Frontal cortex (tissue), 4 donors: ENCODE results near the gene ZCCHC24. TPM values are rescaled to one million over a fixed set of nuclear protein-coding genes. Genes with fewer than 3 reads are reported as not detected.
"Not testable (repeated sequence)": the region's sequence is repeated elsewhere in the genome, so short reads cannot be mapped to it uniquely, and the experiment has no call there.

Experiments used
- DNase-seq, 2 donors: peaks; one replicate each; pipeline ENCODE4 v3.0.0; 2012; ENCODE audit warnings: low spot score in 2 of 2
- FAIRE-seq: peaks from 2 replicates; lab custom pipeline; 2012; peaks lifted over from hg19 to GRCh38; lab: Jason Lieb, UNC
- total RNA-seq: library from RNA; depleted of rRNA; stranded (reverse); fragments of >200 nt; gene quantifications from one replicate; pipeline ENCODE4 v1.2.3, GENCODE V29; 2014
- donor health status: control.
- donor health status: control.
- donor health status: control.

Gene ZCCHC24
- total RNA-seq, 1 donor from 2014 or later = 4.1 TPM

DNA sequence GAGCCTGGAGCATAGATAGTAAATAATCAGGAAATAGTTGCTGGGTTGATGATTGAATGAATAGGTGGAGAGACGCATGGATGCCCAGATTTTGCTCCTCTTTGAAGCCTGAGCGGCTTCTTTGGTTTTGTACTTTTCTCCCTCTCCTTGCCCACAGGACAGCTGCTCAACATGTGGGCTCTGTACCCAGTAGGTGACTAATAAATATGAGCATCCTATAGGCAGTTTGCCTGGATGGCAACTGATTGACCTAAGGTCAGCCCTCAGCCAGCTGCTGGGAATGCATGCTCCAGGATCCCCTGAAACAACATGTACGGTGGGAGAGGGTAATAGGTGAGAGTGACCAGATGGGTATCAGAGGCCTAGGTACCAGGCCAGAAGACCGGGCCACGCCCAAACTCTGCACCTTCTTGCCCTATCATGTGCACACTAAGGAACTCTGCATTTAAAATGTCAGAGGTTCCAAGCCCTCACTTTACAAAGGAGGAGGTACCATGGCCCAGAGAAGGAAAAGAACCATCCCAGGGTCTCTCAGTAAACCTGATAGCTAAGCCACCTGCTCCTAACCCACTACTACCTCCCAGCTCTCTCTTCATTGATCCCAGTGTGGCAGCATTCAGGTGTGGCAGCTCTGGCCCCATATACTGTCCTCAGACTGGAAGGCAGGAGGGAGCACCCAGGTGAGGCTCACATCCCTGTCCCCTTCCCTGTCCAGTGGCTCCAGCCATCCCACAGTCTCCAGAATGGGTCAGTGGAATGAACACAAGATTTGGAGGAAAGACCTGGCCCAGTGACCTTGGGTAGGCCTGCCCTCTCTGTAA, 2.7 kb upstream of the ZCCHC24 start:
- FAIRE-seq (no peak), DNase-seq (no peak)

DNA sequence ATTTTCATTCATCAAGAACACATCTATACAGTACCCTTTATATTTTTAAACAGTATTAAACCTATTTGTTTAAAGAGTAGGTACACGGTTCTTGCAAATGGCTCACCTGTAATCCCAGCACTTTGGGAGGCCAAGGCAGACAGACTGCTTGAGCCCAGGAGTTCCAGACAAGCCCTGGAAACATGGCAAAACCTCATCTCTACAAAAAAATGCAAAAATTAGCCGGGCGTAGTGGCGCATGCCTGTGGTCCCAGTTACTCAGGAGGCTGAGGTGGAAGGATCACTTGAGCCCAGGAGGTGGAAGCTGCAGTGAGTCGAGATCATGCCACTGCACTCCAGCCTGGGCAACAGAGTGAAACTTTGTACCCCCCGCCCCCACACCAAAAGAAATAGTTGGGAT, 1.8 kb upstream of the ZCCHC24 start:
- DNase-seq, FAIRE-seq: not testable (repeated sequence)

DNA sequence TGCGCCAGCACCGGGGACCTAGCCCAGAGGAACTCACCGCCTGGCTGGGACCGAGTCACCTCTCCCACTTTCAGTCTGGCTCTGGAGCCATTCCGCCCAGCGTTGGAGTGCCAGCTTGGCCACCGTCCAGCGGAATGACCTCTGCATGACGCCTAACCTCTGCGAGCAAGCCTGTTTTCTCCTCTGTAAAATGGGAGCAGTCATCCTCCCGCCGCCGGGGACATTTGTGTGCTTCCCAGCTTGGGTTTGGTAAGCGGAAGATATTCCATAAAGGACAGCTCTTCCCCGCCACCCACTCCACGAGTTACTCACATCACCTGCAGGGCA, 1.3 kb upstream of the ZCCHC24 start:
- FAIRE-seq (no peak), DNase-seq (no peak)

DNA sequence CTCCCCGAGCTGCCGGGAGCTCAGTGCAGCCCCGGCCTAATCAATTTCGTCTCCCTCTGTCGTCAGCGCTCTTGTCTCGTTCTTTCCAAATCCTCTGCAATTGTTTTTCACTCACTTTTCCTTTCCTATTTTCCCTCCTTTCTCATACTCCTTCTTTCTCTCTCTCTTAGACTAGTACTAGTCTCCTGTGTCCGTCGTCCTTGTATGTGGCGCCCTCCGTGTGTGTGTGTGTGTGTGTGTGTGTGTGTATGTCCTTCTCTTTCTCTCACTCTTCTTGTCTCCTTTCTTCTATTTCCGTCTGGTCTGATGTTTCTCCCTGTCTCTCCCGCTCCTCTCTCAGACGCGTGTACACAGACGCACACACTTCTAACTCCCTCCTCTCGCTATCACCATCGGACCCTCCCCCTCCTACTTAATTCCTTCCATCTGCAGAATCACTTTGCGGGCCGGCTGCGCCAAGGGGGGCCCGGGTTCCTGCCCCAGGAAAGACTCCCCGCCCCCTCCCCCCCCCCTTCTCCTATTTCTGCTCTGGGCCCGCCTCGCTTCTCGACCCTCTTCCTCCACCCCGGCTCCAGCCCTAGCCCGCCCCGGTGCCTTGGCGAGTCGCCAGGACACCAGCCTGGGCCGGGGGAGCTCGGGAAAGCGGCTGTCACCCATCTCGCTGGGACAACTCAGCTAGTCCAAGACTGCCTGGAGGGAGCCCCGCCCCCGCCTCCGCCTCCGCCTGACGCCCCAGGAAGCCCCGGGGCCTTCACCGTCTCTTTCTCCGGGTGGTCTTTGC, 743 bp upstream of the ZCCHC24 start:
- FAIRE-seq (no peak), DNase-seq (no peak)

DNA sequence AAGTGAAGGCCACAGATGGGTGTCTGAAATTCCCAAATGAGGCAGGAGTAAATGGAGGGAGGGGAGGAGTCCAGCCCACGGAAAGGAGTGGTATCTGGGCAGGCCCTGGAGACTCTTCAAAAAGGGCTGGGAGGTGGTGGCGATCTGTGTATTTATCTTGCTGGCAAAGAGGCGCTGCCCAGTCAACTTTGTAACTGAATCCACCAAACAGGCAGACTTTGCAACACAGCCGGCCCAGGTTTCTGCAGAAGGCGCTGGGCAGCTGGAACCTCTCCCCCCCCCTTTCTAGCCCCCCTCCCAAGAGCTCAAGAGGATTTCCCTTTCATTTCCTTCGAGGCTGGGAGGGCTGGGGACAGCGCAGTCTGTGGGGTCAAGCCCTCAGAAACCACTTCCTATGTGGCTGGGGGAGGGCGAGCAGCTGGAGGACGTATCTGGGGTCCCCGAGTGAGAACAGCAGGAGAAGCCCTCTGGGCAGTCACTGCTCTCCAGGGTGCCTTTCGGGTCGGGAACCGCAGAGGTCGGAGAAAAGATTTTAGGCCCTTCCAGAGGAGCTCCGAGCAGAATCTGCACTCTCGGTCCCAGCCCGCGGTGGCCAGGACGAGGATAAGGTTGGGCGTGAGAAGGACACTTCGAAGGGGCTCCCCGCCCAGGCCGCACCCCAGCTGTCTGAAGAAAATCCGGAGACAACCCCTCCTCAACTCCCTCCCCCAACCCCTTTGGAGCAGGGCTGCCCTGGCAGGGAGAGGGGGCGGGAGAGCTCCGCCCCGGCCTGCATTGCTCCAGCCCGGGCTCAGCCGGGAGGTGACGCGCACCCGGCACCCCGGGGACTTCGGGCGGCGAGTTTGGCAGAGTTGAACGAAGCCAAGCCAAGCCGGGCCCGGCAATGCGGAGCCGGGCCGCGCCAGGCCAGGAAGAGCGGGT, 965 bp downstream of the ZCCHC24 start:
- FAIRE-seq (no peak), DNase-seq (peak in 1 of 2 donors; percentile 53)

DNA sequence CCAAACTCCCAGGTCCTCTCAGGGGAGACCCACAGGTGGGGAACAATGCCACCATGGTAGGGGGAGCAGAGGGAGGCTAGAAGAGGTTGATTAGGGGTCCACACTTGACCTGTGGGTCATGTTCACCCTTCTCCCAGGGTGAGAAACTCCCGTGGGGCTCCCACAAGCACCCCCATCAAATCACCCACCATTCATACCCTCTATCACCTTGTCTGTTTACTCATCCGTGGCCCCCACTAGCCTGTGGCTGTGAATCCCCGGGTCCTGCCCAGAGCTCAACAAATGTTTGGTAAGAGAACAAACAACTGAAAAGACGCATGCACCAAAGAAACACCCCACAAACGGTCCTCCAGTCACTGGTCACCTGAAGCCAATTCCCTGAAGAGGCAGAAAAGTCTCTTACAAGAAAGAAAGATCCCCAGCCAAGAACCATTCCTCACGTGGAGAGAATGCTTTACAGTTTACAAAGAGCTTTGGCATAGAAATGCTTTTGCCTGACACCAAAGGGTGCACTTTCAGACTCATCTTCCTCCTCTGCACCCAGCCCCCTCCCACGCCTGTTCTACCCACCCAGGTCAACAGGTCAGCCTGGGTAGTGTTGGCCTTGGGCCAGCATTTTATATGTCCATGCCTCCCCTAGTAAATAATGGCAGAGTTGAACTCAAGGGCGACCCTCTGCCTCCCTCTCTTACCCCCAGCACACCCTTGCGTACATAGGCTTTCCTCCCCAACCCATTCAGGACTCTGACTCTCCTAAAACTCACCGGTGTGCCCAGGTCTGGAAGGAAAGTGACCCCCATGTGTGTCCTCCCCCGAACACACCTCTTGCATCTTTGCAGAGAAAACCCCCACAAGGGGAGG, 1.9 kb downstream of the ZCCHC24 start:
- FAIRE-seq (no peak), DNase-seq (no peak)

DNA sequence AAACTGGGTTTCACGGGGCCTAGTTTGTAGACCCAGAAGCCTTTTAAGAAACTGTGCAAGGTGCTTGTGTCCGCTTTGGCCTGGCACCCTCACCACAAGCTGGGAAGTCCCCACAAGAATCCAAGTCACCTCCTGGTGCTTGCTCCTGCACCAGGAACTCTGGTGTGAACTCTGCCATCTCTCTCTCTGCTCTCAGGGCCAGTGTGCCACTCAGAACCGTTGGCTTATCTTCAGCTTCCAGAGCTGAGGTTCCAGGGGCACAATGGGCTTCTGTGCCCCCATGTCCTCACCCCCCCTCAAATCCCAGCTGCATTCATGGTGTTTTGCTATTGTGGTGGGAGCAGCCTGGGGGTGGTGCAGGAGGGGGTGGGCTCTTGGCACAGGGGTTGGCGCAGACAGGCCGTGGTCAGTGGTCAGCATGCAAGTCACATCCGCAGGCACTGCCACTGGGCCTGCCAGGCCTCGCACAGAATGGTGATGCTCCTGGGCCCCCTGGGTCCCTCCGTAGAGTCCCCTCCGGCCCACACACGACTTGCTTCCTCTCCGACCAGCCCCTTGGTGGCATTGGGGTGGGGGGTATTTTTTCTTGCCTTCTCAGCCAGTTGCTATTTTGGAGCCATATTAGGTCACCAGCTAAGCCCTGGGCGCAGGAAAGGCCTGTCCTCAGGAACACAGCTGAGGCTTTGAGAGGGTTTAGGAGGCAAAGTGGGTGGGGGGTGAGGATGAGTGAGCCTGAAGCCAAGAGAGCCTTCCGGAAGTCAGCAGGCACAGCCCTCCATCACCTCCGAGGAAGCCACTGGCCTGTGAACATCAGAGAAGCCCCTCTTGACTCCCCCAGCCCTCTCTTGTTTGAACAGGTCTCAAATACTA, 3.0 kb downstream of the ZCCHC24 start:
- DNase-seq (peak; percentile 50 to 80), FAIRE-seq (no peak)

DNA sequence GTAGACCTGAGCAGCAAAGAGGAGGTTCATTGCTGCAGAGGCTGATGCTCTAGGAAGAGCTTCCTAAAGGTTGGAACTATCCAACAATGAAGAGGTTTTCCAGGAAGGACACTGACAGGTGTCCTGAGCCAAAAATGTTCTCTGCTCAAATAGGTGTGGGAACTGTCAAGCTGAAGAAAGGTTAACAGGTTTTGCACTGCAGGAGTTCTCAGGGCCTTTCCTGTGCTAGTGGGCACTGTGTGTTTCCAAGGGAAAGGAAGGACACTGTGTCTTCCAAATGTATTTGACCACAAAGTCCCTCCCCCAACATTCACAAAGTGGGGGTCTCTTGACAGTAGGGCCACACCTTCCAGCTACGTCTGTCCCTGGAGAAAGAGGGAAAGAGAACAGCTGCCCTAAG, 4.0 kb downstream of the ZCCHC24 start:
- DNase-seq (no peak), FAIRE-seq (no peak)

DNA sequence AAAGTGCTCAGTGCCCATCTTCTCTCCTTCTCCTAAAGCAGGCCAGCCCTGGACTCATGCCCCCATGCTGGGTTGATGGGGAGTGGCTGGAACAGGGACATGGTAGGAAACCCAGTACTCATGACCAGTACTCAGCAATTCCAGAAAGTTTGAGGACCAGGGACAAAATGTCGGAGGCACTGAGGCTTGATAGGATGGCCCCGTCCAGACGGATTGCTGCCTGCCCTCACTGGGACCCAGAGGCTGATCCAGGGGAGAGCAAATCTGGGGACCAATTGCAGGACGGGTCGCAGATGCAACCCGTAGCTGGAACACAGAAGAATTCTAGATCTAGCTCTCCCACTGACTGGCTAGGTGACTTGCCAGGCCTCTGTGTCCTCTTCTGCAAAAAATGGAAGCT, 5.1 kb downstream of the ZCCHC24 start:
- no peak for DNase-seq
- no peak for FAIRE-seq

DNA sequence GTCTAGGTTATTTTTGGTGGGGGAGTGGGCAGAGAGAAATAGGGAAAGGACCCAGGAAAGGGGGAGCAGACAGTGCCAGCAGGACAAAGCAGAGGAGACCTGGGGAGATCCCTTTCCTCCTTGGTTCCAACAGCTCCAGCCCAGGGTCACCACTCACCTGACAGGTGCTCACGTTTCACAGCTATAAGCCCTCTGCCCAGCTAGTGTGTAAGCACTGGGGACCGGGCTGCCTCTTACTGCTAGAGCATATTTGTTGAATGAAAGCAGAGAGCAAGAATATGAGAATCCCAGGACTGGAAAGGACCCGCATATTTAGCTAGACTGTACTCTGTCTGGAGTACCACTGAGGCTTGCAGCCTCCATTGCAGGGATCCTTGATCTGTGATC, 6.7 kb downstream of the ZCCHC24 start:
- no peak for FAIRE-seq
- no peak for DNase-seq

DNA sequence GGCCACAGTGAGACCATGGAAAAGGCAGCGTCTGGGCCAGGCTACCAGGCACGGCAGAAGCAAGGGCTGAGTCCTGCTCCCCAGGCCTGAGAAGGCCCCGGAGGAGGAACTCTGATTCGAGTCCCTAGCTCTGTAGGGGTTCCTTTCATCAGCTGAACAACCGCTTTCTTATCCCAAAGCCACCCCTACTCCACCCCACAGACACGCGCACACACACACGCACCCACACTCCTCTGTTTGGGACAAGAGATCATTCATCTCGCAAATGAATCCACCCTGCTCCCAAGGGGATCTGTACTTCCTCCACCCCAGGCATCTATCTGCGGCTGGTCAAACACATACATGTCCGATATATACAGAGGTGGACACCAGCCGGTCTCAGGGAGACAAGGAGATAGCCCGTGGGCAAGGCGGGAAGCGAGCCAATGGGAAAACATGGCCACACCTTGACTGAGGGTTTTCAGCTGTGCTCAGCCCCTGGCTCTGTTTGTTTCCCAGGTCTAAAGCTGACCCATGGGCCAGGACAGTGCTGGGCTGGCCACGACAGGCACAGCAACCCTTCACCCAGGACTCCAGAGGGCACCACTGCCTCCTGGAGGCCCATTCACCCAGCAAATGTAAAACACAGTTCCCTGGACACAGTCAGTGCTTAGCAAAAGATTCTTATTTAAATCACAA, 7.3 kb downstream of the ZCCHC24 start:
- DNase-seq (no peak), FAIRE-seq (no peak)

DNA sequence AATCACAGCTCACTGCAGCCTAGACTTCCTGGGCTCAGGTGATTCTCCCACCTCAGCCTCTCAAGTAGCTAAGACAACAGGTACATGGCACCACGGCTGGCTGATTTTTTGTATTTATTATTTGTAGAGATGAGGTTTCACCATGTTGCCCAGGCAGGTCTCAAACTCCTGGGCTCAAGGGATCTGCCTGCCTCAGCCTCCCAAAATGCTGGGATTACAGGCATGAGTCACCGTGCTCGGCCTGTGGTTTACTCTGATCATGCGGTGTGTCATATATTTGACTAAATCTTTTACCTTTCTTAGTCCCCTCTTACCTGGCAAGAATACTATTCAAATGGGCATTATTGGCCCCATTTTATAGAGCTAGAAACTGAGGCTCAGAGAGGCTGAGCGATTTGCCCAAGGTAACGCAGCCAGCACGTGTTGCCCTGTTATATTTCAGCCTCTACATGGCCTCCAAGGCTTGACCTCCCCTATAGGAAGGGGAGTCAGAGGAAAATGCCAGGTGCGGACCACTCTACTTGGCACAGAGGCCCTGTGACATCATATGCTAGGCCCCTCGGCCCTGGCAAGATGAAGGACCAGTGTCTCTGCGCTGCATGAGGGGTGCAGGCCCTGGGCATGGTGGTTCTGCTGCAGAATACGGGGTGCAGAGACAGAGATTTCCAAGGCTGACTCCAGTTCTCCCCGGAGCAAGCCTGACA, 8.2 kb downstream of the ZCCHC24 start:
- FAIRE-seq = no peak
- DNase-seq = no peak

DNA sequence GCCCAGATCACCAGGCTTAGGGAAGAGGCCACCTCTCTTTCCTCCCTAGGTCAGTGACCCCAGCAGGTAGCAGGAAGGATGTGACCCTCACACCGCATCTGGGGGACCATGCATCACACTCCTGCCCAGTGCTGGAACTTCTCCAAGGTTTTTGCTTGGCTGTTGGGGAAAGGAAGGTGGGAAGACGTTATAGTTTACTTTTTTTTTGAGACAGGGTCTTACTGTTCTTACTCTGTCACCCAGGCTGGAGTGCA, 8.6 kb downstream of the ZCCHC24 start:
- FAIRE-seq = no peak
- DNase-seq = no peak

DNA sequence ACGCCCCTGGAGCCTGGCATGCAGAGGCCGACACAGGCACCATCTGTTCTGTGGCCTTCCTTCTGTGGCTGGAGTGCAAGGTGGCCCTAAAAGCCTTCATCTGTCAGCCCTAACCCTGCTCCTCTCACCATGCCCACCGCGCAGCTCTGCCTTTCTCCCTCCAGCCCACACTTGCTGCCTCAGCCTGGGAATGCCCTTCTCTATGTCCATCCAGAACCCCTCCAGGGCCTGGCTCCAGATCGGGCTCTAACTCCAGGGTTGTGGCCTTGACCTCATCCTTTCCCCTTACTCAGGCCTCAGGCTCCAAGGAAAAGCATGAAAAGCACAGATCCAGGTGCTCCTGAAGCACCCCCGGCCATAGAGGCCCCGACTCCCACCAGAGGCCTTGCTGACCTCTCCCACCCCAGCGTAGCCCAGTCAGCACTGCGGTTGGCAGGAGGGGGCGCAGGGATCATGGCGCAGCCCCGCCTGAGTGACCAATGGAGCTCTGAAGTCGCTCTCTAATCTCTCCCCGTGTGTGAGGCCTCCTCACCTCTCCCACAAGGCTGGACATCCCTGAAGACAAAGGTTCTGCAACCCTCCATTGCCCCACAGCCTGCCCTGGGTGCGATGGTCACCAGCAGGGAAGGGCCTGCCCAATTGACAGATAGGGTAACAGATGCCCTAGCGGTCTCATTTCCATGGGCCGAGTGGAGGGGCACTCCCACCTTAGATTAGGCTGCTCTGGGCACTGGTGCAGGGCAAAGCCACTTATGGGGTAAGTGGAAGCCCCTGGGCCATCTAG, 9.2 kb downstream of the ZCCHC24 start:
- FAIRE-seq (no peak), DNase-seq (no peak)

DNA sequence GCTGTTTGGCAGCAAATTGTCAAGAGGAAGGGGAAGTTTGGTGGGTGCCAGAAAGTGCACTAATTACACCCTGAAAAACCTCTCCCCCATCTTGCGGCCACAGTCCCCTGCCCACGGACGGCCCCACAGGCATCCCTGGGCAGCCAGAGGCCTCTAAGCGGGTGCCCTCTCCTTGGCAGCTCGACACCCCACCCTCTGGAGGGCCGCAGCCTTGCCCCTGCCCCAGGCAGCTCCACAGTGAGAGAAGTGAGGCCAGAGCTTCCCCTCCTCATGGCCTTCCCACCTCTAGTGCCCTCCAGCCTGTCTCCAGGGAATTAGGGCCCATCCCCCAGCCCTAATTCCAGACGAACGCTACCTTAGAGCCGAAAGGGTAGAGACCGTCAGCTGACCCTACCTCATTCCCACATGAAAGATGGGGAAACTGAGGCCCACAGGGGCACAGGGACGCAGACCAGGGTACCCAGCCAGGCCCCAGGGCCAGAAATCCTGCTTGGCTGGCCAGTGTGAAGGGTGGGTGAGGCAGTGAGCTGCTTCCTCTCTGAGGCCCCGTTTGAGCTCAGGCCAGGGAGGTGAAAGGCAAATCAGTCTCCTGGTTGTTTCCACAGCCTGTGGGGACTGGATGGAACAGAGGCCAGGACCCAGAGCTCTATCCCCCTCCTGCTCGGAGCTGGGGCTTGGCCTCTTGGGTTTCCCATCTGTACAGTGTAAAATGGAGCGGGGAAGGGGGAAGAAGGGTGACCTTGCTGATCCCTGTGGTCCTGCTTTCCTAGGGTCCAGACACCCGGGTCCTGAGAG, 10.0 kb downstream of the ZCCHC24 start:
- FAIRE-seq = no peak

DNA sequence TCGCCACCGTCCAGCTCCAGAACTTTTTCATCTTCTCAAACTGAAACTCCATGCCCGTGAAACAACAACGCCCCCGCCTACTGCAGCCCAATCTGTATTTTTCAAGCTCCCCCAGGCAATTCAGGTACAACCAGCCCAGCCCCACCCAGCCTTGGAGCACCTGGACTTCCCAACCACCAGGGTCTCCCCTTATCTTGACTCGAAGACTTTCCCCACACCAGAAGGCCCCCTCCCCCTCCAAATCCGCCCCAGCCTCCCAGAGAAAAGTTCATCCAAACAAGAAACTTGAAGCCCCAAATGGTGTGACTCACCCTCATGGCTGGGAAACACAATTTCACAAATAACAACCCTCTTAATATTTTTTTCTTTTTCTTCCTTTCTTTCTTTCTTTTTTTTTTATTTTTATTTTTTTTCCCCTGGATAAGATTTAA, 10.6 kb downstream of the ZCCHC24 start:
- FAIRE-seq (no peak), DNase-seq (no peak)

More for the DNA sequence above, 10.0 kb downstream of the ZCCHC24 start:
- DNase-seq = no peak
